SH-SY5Y (cell line): Measurements from ENCODE around the gene DIAPH3.

Experiments used
- GATA2 ChIP-seq: IDR thresholded peaks from 2 replicates; pipeline ENCODE4 v1.6.1; 2011; ENCODE audit warnings: mild to moderate bottlenecking, low read depth, low read length
- GATA3 ChIP-seq: IDR thresholded peaks from 2 replicates; pipeline ENCODE4 v1.6.1; 2011; ENCODE audit warnings: low read depth, mild to moderate bottlenecking, low read length, moderate library complexity

DNA sequence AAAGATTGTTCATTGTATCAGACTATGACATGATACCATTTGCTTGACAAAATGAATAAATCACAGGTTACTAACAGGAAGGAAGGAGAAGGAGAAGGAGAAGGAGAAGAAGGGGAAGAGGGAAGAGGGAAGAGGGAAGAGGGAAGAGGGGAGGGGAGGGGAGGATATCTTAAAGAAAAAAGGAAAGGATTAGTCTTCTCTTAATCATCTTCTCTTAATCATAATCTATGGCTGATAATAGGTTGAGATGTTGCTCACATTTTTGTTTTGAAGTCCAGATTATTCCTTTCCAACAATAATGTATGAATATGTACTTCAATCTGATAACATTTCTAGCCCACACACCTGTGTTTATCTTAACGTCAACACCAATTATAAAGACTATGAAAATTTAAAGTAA lies 25.1 kb downstream of the DIAPH3 start:
- no peak for TF ChIP-seq GATA2
- TF ChIP-seq GATA3: no peak
